GM13977 (cell line): Measurements from ENCODE around the gene CHEK2.

Experiments
- DNase-seq: peaks from one replicate; pipeline ENCODE4 v3.0.0; 2012; ENCODE audit warnings: low spot score
- in situ Hi-C: fragments of 300-500 bp; cut with MboI; formaldehyde crosslinking; loops from one replicate; pipeline ENCODE4 v1.12.0; 2022; ENCODE audit warnings: low sequenced_read_pairs, low pct_unique_long_range_greater_than_20kb, mixed read lengths, inconsistent platforms; ENCODE audit not compliant: unreplicated experiment
- TF ChIP-seq, protein P1 (sequence below): IDR thresholded peaks from 2 replicates; pipeline ENCODE4 v1.5.1; 2012; ENCODE audit warnings: mild to moderate bottlenecking, control low read depth; ENCODE audit not compliant: insufficient read depth; ENCODE audit errors: extremely low read depth, missing control alignments

CHEK2 gene

DNA sequence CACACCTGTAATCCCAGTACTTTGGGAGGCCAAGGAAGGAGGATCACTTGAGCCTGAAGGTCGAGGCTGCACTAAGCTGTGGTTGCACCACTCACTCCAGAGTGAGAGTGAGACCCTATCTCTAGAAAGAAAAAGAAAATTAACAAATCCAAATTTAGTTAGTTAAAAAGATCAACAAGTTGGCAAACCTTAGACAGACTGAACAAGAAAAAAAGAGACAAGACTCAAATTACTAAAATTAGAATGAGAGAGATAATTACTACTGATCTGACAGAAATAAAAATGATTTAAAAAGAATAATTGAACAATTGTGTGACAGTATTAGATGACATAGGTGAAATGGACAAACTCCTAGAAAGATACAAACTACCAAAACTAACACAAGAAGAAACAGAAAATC is 13.6 kb downstream of the CHEK2 start:
- TF ChIP-seq, protein P1, sequence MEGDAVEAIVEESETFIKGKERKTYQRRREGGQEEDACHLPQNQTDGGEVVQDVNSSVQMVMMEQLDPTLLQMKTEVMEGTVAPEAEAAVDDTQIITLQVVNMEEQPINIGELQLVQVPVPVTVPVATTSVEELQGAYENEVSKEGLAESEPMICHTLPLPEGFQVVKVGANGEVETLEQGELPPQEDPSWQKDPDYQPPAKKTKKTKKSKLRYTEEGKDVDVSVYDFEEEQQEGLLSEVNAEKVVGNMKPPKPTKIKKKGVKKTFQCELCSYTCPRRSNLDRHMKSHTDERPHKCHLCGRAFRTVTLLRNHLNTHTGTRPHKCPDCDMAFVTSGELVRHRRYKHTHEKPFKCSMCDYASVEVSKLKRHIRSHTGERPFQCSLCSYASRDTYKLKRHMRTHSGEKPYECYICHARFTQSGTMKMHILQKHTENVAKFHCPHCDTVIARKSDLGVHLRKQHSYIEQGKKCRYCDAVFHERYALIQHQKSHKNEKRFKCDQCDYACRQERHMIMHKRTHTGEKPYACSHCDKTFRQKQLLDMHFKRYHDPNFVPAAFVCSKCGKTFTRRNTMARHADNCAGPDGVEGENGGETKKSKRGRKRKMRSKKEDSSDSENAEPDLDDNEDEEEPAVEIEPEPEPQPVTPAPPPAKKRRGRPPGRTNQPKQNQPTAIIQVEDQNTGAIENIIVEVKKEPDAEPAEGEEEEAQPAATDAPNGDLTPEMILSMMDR, result no peak
- DNase-seq, result no peak
- in situ Hi-C loops, result no loop called here

GRCh38 chr22:28718044-28718443 is 23.6 kb downstream of the CHEK2 start:
- no peak for DNase-seq
- in situ Hi-C loops, result no loop called here
- TF ChIP-seq, protein P1, result no peak

DNA sequence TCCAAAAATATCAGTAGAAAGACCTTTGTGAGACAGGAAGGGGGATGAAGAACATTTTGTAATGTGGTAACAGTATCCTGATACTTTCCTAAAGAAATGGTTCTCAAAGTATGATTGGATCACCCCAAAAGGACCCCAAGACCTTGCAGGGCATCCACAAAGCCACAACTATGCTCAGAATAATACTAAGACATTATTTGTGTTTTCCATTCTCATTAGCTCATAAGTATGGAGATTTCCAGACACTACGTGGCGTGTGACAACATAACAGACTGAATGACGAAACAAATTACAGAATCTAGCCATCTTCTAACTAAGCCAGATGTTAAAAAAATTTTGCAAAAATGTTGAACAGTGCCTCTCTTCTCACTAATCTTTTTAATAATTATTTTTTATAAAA is 24.9 kb downstream of the CHEK2 start:
- TF ChIP-seq, protein P1, result no peak
- in situ Hi-C loops, result no loop called here

DNA sequence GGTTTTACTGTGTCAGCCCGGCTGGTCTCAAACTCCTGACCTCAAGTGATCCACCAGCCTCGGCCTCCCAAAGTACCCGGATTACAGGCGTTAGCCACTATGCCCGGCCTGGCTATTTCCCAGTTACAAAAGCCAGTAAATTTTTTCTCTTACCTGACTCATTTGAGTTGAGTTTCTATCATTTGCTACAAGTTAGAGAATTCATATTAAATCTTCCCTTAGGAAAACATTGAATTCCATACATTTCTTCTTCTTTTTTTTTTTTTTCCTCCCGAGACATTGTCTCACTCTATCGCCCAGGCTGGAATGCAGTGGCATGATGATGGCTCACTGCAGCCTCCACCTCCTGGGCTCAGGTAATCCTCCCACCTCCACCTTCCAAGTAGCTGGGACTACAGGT is 26.0 kb downstream of the CHEK2 start:
- DNase-seq, result no peak
- TF ChIP-seq, protein P1, result no peak
- in situ Hi-C loops, result no loop called here

More for the DNA sequence above, 24.9 kb downstream of the CHEK2 start:
- no peak for DNase-seq

DNA sequence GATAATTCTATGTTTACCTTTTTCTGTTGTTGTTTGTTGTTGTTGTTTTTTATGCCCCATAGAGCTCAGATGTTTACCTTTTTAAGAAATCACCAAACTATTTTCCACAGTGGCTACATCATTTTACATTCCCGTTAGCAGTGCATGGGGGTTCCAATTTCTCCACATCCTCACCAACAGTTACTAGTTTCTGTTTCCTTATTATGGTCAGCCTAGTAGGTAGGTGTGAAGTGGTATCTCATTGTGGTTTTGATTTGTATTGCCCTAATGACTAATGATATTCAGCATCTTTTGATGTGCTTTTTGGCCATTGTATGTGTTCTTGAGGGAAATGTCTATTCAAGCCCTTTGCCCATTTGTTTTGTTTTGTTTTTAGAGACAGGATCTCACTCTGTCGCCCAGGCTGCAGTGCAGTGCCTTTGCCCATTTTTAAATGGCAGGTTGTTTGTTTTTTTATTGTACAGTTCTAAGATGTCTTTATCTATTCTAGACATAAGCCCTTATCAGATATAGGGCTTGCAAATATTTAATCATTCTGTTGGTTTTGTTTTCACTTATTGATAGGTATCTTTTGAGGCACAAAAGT is 27.5 kb downstream of the CHEK2 start:
- in situ Hi-C loops, result no loop called here
- no peak for DNase-seq
- TF ChIP-seq, protein P1, result no peak

DNA sequence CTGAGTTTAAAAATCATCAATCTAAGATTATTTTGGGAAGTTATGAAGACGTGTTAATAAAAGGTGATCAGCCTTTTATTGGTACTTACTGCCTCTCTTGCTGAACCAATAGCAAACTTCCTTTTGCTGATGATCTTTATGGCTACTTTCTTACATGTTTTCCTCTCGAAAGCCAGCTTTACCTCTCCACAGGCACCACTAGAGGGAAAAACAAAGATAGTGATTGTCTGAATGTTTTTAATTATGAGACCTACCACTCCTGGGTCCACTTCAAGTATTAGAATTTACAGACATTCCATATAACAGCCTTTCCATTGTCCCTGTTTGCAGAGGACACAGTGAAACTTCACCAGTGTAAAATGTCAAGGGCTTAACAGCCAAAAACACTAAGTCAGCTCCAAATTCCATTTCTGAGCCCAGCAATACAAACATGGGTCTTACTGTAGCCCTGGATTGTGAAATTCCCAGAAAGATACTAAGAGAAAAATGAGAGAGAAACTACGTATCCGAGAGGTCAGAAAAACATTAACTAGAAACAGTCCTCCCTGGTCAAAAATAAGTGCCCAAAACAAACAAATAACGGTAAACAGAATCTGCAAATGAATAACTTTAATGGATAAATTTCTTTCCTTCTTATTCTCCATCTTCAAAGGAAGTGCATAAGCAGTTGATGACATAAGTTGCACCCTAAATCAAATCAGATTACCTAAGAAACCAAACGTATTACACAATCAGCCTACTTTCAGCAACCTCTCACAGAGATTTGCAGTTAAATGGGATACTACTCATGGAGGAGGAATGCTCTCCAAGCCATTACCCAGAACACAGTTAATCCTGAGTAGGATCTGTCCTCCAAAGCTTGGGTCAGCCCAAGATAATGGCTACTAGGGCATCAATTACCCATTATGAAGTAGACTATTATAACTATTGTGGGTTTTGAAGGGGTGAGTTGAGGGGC is 29.5 kb downstream of the CHEK2 start:
- DNase-seq, result no peak
- TF ChIP-seq, protein P1, result no peak
- in situ Hi-C loops, result no loop called here
